Effector memory CD4-positive, alpha-beta T cell (primary cell): Measurements from ENCODE around the gene MARCKSL1.
A peak's percentile ranks its signal among the peaks of the same experiment; 100 is the strongest.

Source experiments
- DNase-seq, 3 donors: peaks; one replicate each; pipeline ENCODE4 v3.0.0-alpha.2; 2020
- H3K27ac ChIP-seq: 2 replicates; pipeline ENCODE4 v1.7.0; 2013; ENCODE audit warnings: mild to moderate bottlenecking, low read length, moderate library complexity; ENCODE audit not compliant: insufficient read depth, poor library complexity, severe bottlenecking
- H3K27me3 ChIP-seq: replicated peaks from 2 replicates; pipeline ENCODE4 v1.7.0; 2013; ENCODE audit warnings: mild to moderate bottlenecking, low read length; ENCODE audit not compliant: insufficient read depth, control insufficient read depth, poor library complexity, severe bottlenecking
- H3K36me3 ChIP-seq: 2 replicates; pipeline ENCODE4 v1.7.0; 2013; ENCODE audit warnings: mild to moderate bottlenecking, low read length, moderate library complexity; ENCODE audit not compliant: control insufficient read depth, insufficient read depth
- H3K4me1 ChIP-seq: 2 replicates; pipeline ENCODE4 v1.7.0; 2013; ENCODE audit warnings: low read length, mild to moderate bottlenecking; ENCODE audit not compliant: control insufficient read depth, insufficient read depth, poor library complexity, severe bottlenecking
- H3K4me3 ChIP-seq: 2 replicates; pipeline ENCODE4 v1.7.0; 2013; ENCODE audit warnings: low read length, low read depth, mild to moderate bottlenecking; ENCODE audit not compliant: insufficient read depth, poor library complexity, severe bottlenecking
- H3K9me3 ChIP-seq: 2 replicates; pipeline ENCODE4 v1.7.0; 2013; ENCODE audit warnings: mild to moderate bottlenecking, low read length, moderate library complexity; ENCODE audit not compliant: control insufficient read depth

MARCKSL1 gene

GRCh38 chr1:32353431-32353830, 17.4 kb upstream of the MARCKSL1 start:
- Histone ChIP-seq H3K4me1 (peaks cover 30% of the 10 kb centered on the region), H3K36me3 (no peaks in the 10 kb centered on the region), H3K4me3 (no peak overlapping the region), H3K27ac (no peak overlapping the region), H3K27me3 (no peaks in the 10 kb centered on the region), H3K9me3 (no peaks in the 10 kb centered on the region)
- no peak for DNase-seq

DNA sequence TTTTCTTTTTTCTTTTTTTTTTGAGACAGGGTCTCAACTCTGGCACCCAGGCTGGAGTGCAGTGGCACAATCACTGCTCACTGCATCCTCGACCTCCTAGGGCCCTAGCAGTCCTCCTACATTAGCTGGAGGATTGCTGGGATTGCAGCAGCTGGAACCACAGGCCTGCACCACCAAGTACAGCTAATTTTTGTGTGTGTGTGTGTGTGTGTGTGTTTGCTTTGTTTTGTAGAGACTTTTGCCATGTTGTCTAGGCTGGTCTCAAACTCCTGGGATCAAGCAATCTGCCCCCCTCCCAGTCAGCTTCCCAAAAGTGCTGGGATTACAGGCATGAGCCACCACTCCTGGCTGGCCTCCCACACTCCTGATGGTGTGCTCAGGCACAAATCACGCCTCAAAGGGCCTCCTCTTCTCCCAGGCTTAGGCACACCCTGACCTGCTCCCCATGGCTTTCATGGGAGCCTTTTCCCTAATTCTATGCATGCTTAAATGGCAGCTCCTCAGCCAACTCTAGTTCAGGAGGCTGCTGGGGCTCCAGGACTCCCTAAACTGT, 16.9 kb upstream of the MARCKSL1 start:
- Histone ChIP-seq H3K9me3 (no peaks in the 10 kb centered on the region), H3K4me3 (no peak overlapping the region), H3K36me3 (no peaks in the 10 kb centered on the region), H3K4me1 (peaks cover 32% of the 10 kb centered on the region), H3K27me3 (no peaks in the 10 kb centered on the region), H3K27ac (no peak overlapping the region)
- DNase-seq = no peak

DNA sequence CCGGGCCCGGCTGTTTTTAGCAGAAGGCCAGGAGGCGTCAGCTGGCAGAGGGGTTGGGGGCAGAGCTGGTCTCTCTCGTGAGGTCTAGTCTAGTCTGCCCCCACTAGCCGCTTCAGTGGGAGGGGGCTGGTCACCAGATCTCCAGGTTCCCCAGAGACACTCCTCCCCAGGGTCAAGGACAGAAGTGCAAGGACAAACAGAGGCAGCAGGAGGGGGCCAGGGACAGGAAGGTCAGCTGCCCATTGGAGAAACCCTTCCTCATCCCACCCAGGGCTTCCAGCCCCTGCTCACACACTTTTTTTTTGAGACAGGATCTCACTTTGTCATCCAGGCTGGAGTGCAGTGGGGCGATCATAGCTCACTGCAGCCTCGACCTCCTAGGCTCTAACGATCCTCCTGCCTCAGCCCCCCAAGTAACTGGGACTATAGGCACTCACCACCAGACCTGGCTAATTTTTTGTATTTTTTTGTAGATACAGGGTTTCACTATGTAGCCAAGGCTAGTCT, 16.3 kb upstream of the MARCKSL1 start:
- H3K27ac ChIP-seq = no peak overlapping the region
- H3K4me1 ChIP-seq = peaks cover 32% of the 10 kb centered on the region
- no peak for DNase-seq

GRCh38 chr1:32351399-32352238, 15.6 kb upstream of the MARCKSL1 start:
- no peaks in the 10 kb centered on the region for H3K27me3 ChIP-seq

More for the DNA sequence above, 16.3 kb upstream of the MARCKSL1 start:
- H3K4me3 ChIP-seq = peak overlapping the region; percentile 71
- no peaks in the 10 kb centered on the region for H3K9me3 ChIP-seq
- H3K36me3 ChIP-seq = no peaks in the 10 kb centered on the region
- no peaks in the 10 kb centered on the region for H3K27me3 ChIP-seq

DNA sequence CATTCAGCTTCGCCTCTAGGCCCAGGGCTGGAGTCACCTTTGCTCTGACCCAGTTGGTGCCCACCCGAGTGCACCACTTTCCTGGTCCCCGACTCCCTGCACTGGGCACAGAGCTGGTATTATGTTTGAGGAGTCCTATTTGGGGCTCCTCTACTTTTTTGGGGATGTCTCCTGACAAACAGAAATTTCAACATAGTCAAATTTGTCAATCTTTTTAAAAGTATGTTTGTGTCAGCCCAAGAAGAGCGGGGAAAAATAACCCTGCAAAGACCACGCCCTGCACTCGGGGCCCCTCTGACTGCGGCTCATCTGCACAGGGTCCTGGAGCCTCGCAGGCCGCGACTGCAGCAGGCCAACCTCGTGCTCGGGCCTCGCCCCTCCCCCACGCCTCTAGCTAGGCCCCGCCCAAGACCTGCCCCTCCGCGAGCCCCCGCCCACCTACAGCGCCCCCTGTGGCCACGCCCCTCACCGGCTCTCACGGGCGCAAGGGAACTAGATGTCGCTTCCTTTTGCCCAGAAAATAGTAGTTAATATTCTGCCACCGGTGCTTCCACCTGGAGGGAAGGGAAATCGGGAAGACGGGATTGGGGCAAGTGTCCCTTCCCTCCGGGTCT, 14.9 kb upstream of the MARCKSL1 start:
- Histone ChIP-seq H3K4me1 (peaks cover 32% of the 10 kb centered on the region), H3K27me3 (no peaks in the 10 kb centered on the region), H3K9me3 (no peaks in the 10 kb centered on the region), H3K27ac (peak overlapping the region; percentile 70), H3K36me3 (no peaks in the 10 kb centered on the region), H3K4me3 (peak overlapping the region; percentile 71)
- DNase-seq = peak in 1 of 3 donors; percentile 61

More at GRCh38 chr1:32351399-32352238, 15.6 kb upstream of the MARCKSL1 start:
- DNase-seq = peak; percentile 87 to 90 (median 90)
- peak overlapping the region; percentile 70 for H3K27ac ChIP-seq
- H3K4me1 ChIP-seq = peaks cover 32% of the 10 kb centered on the region
- H3K36me3 ChIP-seq = no peaks in the 10 kb centered on the region
- H3K4me3 ChIP-seq = peak overlapping the region; percentile 71
- no peaks in the 10 kb centered on the region for H3K9me3 ChIP-seq

DNA sequence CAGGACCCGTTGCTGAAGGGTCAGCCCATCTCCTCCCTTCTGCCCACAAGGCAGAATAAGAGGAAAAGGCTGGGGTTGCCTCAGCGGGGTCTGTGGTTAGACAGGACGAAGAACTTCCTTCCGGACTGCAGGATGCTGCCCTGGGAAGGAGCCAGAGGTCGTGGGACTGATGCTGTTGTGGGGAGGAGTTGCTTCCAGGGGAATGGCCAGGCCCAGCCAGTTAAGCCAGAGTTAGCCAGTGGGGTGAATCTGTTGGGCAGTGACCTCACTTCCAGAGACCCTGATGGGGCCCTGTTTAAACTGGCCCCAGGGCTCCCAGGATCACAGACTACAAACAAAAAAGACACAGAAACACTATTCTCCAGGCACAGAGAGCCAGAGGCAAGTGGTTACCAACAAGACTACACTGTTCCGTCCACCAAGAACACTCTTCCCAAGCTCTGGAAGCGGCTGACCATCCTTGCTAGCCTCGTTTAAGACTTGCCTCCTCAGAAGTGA, 13.2 kb upstream of the MARCKSL1 start:
- Histone ChIP-seq H3K27ac (no peak overlapping the region), H3K9me3 (no peaks in the 10 kb centered on the region), H3K4me3 (no peak overlapping the region), H3K27me3 (no peaks in the 10 kb centered on the region), H3K36me3 (no peaks in the 10 kb centered on the region), H3K4me1 (peaks cover 41% of the 10 kb centered on the region)
- peak in 1 of 3 donors; percentile 6 for DNase-seq

GRCh38 chr1:32346532-32347157, 10.6 kb upstream of the MARCKSL1 start:
- no peak overlapping the region for H3K27ac ChIP-seq
- H3K36me3 ChIP-seq = no peaks in the 10 kb centered on the region
- H3K4me1 ChIP-seq = peaks cover 34% of the 10 kb centered on the region
- no peak for DNase-seq
- no peaks in the 10 kb centered on the region for H3K27me3 ChIP-seq
- no peak overlapping the region for H3K4me3 ChIP-seq
- no peaks in the 10 kb centered on the region for H3K9me3 ChIP-seq

DNA sequence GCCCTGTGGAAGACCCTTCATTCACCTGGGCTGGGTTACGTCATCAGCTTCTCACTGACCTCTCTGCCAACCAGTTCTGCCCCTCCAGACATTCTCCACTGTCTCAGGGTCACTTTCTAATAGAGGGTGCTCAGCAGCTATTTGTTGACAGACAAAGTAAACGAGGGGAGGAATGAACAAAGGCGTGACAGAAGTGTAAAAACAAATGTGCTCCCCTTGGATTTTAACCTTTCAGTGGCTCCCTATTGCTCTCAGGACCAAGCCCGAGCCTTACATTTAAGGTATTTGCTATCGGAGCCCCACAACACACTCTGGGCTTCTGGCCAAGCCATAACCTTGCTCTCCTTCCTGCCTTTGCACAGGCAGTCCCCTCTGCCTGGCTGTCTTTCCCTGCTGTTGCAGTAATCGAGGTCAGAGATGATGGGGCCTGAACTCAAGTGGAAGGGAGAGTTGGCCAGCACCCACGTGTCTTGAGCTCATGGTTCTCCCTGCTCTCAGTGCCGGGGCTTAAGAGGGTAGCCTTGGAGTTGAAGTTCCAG, 9.3 kb upstream of the MARCKSL1 start:
- Histone ChIP-seq H3K36me3 (no peaks in the 10 kb centered on the region), H3K27me3 (no peaks in the 10 kb centered on the region), H3K27ac (no peak overlapping the region), H3K4me3 (no peak overlapping the region), H3K4me1 (peaks cover 26% of the 10 kb centered on the region), H3K9me3 (no peaks in the 10 kb centered on the region)
- no peak for DNase-seq

DNA sequence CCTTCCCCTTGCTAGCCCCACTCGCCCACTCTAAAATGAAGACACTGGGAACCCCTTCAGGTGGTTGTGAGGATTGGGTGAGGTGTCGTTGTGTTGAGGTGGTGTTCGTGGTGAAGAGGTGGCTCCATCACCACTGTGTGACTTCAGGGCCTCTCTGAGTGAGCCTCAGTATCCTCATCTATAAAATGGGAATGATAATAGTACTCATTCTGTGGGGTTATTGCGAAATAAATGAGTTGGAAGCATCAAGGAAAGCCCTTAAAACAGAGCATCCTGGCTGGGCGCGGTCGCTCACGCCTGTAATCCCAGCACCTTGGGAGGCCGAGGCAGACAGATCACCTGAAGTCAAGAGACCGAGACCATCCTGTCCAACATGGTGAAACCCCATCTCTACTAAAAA, 6.7 kb upstream of the MARCKSL1 start:
- no peaks in the 10 kb centered on the region for H3K9me3 ChIP-seq
- H3K4me3 ChIP-seq = no peak overlapping the region
- no peaks in the 10 kb centered on the region for H3K36me3 ChIP-seq
- peaks cover 13% of the 10 kb centered on the region for H3K4me1 ChIP-seq
- H3K27ac ChIP-seq = no peak overlapping the region
- no peak for DNase-seq
- no peaks in the 10 kb centered on the region for H3K27me3 ChIP-seq
